Fibroblast of lung (primary cell): ENCODE results near the gene STK11IP. TPM values are rescaled to one million over a fixed set of nuclear protein-coding genes. Genes with fewer than 3 reads are reported as not detected.

Experiments used
- DNase-seq, 2 donors: peaks; one replicate each; pipeline versions ENCODE4 v3.0.0 to v3.0.0-alpha.2; 2010; ENCODE audit warnings: low read depth in 2 of 2
- H2AFZ ChIP-seq: 2 replicates; pipeline ENCODE4 v1.5.1; 2012; ENCODE audit warnings: low read length, control low read depth, inconsistent platforms
- H3K27ac ChIP-seq: 2 replicates; pipeline ENCODE4 v1.5.1; 2011; ENCODE audit warnings: low read length, control low read depth; ENCODE audit not compliant: insufficient read depth
- H3K27me3 ChIP-seq: 2 replicates; pipeline ENCODE4 v1.5.1; 2011; ENCODE audit warnings: mild to moderate bottlenecking, low read length; ENCODE audit not compliant: control insufficient read depth, insufficient read depth
- H3K36me3 ChIP-seq: 2 replicates; pipeline ENCODE4 v1.5.1; 2011; ENCODE audit warnings: low read length; ENCODE audit not compliant: control insufficient read depth, insufficient read depth
- H3K4me1 ChIP-seq: 2 replicates; pipeline ENCODE4 v1.5.1; 2011; ENCODE audit warnings: low read length; ENCODE audit not compliant: control insufficient read depth, insufficient read depth; ENCODE audit errors: extremely low read depth
- H3K4me2 ChIP-seq: 2 replicates; pipeline ENCODE4 v1.5.1; 2011; ENCODE audit warnings: low read length, control low read depth; ENCODE audit not compliant: insufficient read depth; ENCODE audit errors: extremely low read depth
- H3K4me3 ChIP-seq, 4 experiments: fragments of 200-600 bp in 1 of 4; sonication (generic) in 1 of 4; replicated peaks in 1 of 4; 2 replicates each; pipeline ENCODE4 v1.5.1; 2011 to 2016; ENCODE audit warnings: low read length in 4 of 4, low read depth in 3 of 4, mild to moderate bottlenecking in 3 of 4, control low read depth in 2 of 4, inconsistent platforms in 1 of 4, mixed read lengths in 1 of 4; ENCODE audit not compliant: insufficient read depth in 1 of 4; ENCODE audit errors: control extremely low read depth in 1 of 4
- H3K79me2 ChIP-seq: 2 replicates; pipeline ENCODE4 v1.5.1; 2012; ENCODE audit warnings: mild to moderate bottlenecking, low read length, inconsistent platforms; ENCODE audit not compliant: control insufficient read depth, insufficient read depth
- H3K9ac ChIP-seq: 2 replicates; pipeline ENCODE4 v1.5.1; 2011; ENCODE audit warnings: mild to moderate bottlenecking, low read length, control low read depth; ENCODE audit not compliant: insufficient read depth
- H3K9me3 ChIP-seq: 2 replicates; pipeline ENCODE4 v1.5.1; 2012; ENCODE audit warnings: low read depth, low read length; ENCODE audit not compliant: control insufficient read depth, insufficient read depth
- H4K20me1 ChIP-seq: 2 replicates; pipeline ENCODE4 v1.5.1; 2011; ENCODE audit warnings: low read length; ENCODE audit not compliant: control insufficient read depth, insufficient read depth; ENCODE audit errors: extremely low read depth
- EZH2 ChIP-seq: IDR thresholded peaks from 2 replicates; pipeline ENCODE4 v1.5.1; 2012; ENCODE audit warnings: low read length, control low read depth, mild to moderate bottlenecking; ENCODE audit errors: missing control alignments
- polyA plus RNA-seq, 2 donors: library from polyadenylated mRNA; depleted of rRNA in 1 of 2; stranded (reverse) in 1 of 2; unstranded in 1 of 2; fragments of >200 nt; gene quantifications; 2 replicates each; pipeline ENCODE4 v1.2.1, GENCODE V29; 2011 to 2012; ENCODE audit warnings: missing spikeins in 1 of 2
- total RNA-seq: library from RNA; depleted of rRNA; stranded (reverse); fragments of >200 nt; gene quantifications from 2 replicates; pipeline ENCODE4 v1.2.1, GENCODE V29; 2014
- TF ChIP-seq, protein P1 (sequence below), 2 donors: IDR thresholded peaks in 1 of 2; conservative IDR thresholded peaks in 1 of 2; 1 replicate in 1 of 2; 2 replicates in 1 of 2; pipeline ENCODE4 v1.5.1; 2011 to 2012; ENCODE audit warnings: low read length in 2 of 2, control low read depth in 1 of 2, inconsistent platforms in 1 of 2, low read depth in 1 of 2, mild to moderate bottlenecking in 1 of 2

STK11IP gene
- total and polyA plus RNA-seq, 2 donors (not counting 1 experiment from before 2014, with no cell fraction given), result 5.6 to 16.8 TPM

DNA sequence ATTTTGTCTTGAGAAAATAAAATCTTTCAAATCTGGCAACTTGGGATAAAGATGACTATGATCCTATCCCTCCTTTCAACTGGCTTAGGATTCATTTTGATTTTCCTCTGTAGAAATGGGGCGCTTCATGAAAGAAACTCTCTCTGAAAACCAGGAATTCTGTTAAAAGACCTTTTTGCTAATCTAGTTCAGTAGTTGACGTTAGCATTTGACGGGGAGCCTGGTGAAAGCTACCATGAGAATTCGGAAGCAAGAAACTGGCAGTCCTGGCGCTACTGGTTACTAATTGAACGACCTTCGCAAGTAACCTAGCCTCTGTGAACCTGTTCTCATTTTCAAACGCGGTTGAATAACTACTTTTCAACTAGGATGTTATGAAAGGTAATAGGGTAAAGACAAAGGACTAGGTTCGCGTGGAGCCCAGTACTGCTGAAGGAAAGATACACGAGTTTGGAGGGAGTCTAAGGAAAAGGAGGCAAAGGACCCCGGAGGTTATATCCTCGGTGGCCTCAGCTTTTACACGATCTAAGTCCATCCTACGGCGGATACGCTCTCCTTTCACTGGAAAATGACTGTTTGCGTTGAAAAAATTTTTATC, 604 bp upstream of the STK11IP start:
- H3K4me2 ChIP-seq, result peak overlapping the region; percentile 95
- peak overlapping the region; percentile 74 to 97 (median 92) for H3K4me3 ChIP-seq
- peaks cover 2% of the 10 kb centered on the region for H3K4me1 ChIP-seq
- no peaks in the 10 kb centered on the region for H3K36me3 ChIP-seq
- no peaks in the 10 kb centered on the region for H3K79me2 ChIP-seq
- H3K27me3 ChIP-seq, result no peaks in the 10 kb centered on the region
- peak overlapping the region; percentile 92 for H3K27ac ChIP-seq
- DNase-seq, result peak in 1 of 2 donors; percentile 35
- no peaks in the 10 kb centered on the region for H3K9me3 ChIP-seq
- peak overlapping the region; percentile 69 for H2AFZ ChIP-seq
- TF ChIP-seq, protein P1, sequence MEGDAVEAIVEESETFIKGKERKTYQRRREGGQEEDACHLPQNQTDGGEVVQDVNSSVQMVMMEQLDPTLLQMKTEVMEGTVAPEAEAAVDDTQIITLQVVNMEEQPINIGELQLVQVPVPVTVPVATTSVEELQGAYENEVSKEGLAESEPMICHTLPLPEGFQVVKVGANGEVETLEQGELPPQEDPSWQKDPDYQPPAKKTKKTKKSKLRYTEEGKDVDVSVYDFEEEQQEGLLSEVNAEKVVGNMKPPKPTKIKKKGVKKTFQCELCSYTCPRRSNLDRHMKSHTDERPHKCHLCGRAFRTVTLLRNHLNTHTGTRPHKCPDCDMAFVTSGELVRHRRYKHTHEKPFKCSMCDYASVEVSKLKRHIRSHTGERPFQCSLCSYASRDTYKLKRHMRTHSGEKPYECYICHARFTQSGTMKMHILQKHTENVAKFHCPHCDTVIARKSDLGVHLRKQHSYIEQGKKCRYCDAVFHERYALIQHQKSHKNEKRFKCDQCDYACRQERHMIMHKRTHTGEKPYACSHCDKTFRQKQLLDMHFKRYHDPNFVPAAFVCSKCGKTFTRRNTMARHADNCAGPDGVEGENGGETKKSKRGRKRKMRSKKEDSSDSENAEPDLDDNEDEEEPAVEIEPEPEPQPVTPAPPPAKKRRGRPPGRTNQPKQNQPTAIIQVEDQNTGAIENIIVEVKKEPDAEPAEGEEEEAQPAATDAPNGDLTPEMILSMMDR (conservative IDR thresholded peaks at IDR 0.05 in 1 of 2, IDR thresholded peaks at IDR 0.05 in 1 of 2; ENCODE audit: low read depth in 1 of 2, low read length in 2 of 2), result no peak
- no peak for TF ChIP-seq EZH2
- peak overlapping the region; percentile 91 for H3K9ac ChIP-seq
- H4K20me1 ChIP-seq, result no peaks in the 10 kb centered on the region

DNA sequence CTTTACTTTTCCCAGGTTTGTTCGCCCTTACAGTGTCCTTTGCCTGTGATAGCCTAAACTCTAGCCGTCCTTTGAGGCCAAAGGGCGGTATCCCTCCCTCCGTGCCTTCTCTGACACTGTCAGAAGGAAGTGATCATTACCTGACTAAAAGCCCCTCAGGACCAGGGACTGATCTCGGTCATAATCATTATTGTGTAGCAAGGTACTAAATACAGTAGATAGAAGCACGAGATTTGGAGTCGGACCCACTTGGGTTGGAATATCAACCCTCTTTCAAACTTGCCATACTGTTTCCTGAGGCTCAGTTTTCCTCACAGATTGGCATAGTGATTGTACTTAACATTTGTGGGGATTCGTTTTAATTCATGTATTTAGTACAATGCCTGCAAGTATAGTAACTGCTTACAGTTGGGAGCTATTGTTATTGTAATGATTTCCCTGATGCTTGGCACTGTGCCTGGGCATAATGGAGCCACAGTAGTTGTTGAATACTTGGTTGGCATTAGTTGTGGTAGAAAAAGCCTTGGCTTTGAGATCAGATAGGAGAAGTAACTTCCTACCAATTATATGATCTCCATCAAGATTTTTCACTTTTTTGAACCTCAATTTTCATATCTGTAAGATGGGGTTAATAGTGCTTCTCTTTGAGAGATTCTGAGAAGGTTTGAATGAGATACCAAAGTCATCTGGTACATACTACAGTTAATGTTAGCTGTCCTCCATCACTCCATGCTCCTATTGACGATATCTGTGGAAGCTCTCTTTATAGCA, 836 bp downstream of the STK11IP start:
- Histone ChIP-seq H4K20me1 (no peaks in the 10 kb centered on the region), H3K4me1 (peaks cover 2% of the 10 kb centered on the region), H3K27me3 (no peaks in the 10 kb centered on the region), H3K9ac (peak overlapping the region; percentile 91), H3K9me3 (no peaks in the 10 kb centered on the region), H3K79me2 (no peaks in the 10 kb centered on the region), H3K4me2 (peak overlapping the region; percentile 97), H3K36me3 (peaks cover 3% of the 10 kb centered on the region), H2AFZ (peak overlapping the region; percentile 98), H3K4me3 (peak overlapping the region; percentile 74 to 97 (median 92)), H3K27ac (peak overlapping the region; percentile 92)
- TF ChIP-seq EZH2, result no peak
- TF ChIP-seq, protein P1 (conservative IDR thresholded peaks at IDR 0.05 in 1 of 2, IDR thresholded peaks at IDR 0.05 in 1 of 2; ENCODE audit: low read depth in 1 of 2, low read length in 2 of 2), result no peak
- peak in 1 of 2 donors; percentile 8 for DNase-seq

DNA sequence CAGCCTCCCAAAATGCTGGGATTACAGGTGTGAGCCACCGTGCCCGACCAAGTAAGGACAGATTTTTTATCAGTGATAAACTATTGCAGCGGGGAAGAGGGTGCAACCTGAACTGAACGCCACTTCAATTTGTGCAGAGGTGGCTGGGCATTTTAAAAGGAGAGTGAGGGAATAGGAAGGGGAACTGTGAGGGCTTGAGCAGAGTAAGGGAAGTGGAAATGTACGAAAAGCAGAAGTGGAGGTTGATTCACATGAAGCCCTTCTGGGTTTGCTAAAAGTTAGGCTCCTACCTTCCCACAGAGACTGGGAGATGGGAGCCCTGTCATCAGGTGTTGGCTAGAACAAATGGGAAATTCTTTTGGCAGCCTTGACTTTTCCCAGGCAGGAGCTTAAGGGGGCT, 6.1 kb downstream of the STK11IP start:
- TF ChIP-seq, protein P1 (conservative IDR thresholded peaks at IDR 0.05 in 1 of 2, IDR thresholded peaks at IDR 0.05 in 1 of 2; ENCODE audit: low read depth in 1 of 2, low read length in 2 of 2), result no peak
- TF ChIP-seq EZH2, result no peak
- Histone ChIP-seq H3K4me1 (no peaks in the 10 kb centered on the region), H3K9ac (no peak overlapping the region), H3K27me3 (no peaks in the 10 kb centered on the region), H4K20me1 (no peaks in the 10 kb centered on the region), H3K36me3 (peaks cover 8% of the 10 kb centered on the region), H3K4me2 (no peak overlapping the region), H3K27ac (no peak overlapping the region), H3K79me2 (no peaks in the 10 kb centered on the region), H3K4me3 (no peak overlapping the region), H3K9me3 (no peaks in the 10 kb centered on the region), H2AFZ (no peak overlapping the region)
- no peak for DNase-seq
